ENCODE data around the gene CDK13. TPM values are rescaled to one million over a fixed set of nuclear protein-coding genes. Genes with fewer than 3 reads are reported as not detected.

Gene CDK13
- total and polyA plus RNA-seq, 2 donors (not counting 3 experiments of a cell fraction or from before 2014, with no cell fraction given) = 24.5 to 56.7 TPM

GRCh38 chr7:40098810-40099209, 148.8 kb downstream of the CDK13 start:
- no peak for DNase-seq (ENCODE audit: low read depth, low spot score)
- Histone ChIP-seq H3K9me1 (replicated peaks; ENCODE audit: control insufficient read depth, extremely low read depth, insufficient read depth, low read length) (no peaks in the 10 kb centered on the region), H3K36me3 (ENCODE audit: control insufficient read depth in 2 of 2, extremely low read depth in 1 of 2, insufficient read depth in 2 of 2, low read length in 2 of 2) (peaks cover 7 to 8% of the 10 kb centered on the region in 2 experiments), H3K9me3 (replicated peaks; ENCODE audit: control insufficient read depth, insufficient read depth, low read length) (no peaks in the 10 kb centered on the region), H3K9ac (replicated peaks; ENCODE audit: extremely low read depth, insufficient read depth, low read length) (no peak overlapping the region), H3K4me3 (replicated peaks in 1 of 3; ENCODE audit: insufficient read depth in 1 of 3, low read depth in 1 of 3, low read length in 3 of 3) (no peak overlapping the region), H3K4me2 (ENCODE audit: insufficient read depth, low read length) (no peak overlapping the region), H3K4me1 (ENCODE audit: control insufficient read depth, extremely low read depth, insufficient read depth, low read length) (no peaks in the 10 kb centered on the region), H3K27me3 (ENCODE audit: control insufficient read depth in 2 of 2, insufficient read depth in 2 of 2, low read length in 2 of 2) (no peaks in the 10 kb centered on the region), H3K27ac (ENCODE audit: insufficient read depth, low read depth, low read length) (no peak overlapping the region), H3K79me2 (ENCODE audit: control insufficient read depth, insufficient read depth, low read length) (no peaks in the 10 kb centered on the region), H4K20me1 (replicated peaks; ENCODE audit: control insufficient read depth, extremely low read depth, insufficient read depth, low read length) (no peaks in the 10 kb centered on the region), H2AFZ (ENCODE audit: low read depth, low read length) (no peak overlapping the region)
- dilution Hi-C loops (cut with MboI; ENCODE audit: extremely low pct_ligation_motif_present, low sequenced_read_pairs) (no loop called here), intact Hi-C loops (cut with micrococcal nuclease) (no loop called here)
- POLR2A ChIA-PET = no interaction called here
- TF ChIP-seq MYC (IDR thresholded peaks at IDR 0.05; ENCODE audit: low read depth, low read length) = no peak
- TF ChIP-seq CTCF (IDR thresholded peaks at IDR 0.05; ENCODE audit: extremely low read depth in 1 of 2, insufficient read depth in 1 of 2, low read depth in 1 of 2, low read length in 2 of 2) = no peak
- TF ChIP-seq POLR2A (IDR thresholded peaks at IDR 0.05; ENCODE audit: low read depth, low read length) = no peak
- TF ChIP-seq EZH2 (IDR thresholded peaks at IDR 0.05; ENCODE audit: borderline replicate concordance, low read depth, low read length, severe bottlenecking) = no peak
- no peak for TF ChIP-seq GATA2 (IDR thresholded peaks at IDR 0.05; ENCODE audit: insufficient read depth, insufficient read length, low read depth, low read length)
- TF ChIP-seq FOS (IDR thresholded peaks at IDR 0.05; ENCODE audit: borderline replicate concordance, insufficient read depth, low read length) = no peak
- no peak for TF ChIP-seq POLR2AphosphoS5 (IDR thresholded peaks at IDR 0.05; ENCODE audit: insufficient read depth, low read depth, low read length)
- TF ChIP-seq MAX (IDR thresholded peaks at IDR 0.05; ENCODE audit: insufficient read depth, insufficient read length) = no peak
- no peak for TF ChIP-seq JUN (IDR thresholded peaks at IDR 0.05; ENCODE audit: borderline replicate concordance, insufficient read depth, insufficient read length, low read depth)
- FAIRE-seq = no peak
- CTCF ChIA-PET = interaction anchor here (1.1 to 2.0 kb wide), 3 partner anchors 10 to 203 kb away, joined by 4 to 7 read pairs (median 5); no protein-coding TSS in a partner anchor
- BruUV-seq (replicated peaks) = no TSS peak
